ENCODE data around the gene NHP2. TPM values are rescaled to one million over a fixed set of nuclear protein-coding genes. Genes with fewer than 3 reads are reported as not detected.

The NHP2 gene
- total and polyA plus RNA-seq, 2 donors from 2014 or later, result 98.6 to 129 TPM

GRCh38 chr5:178194026-178194425 lies 40.3 kb upstream of the NHP2 start:
- no peaks in the 10 kb centered on the region for H3K27me3 ChIP-seq (ENCODE audit: control insufficient read depth, insufficient read depth, low read length)
- H3K4me1 ChIP-seq (ENCODE audit: control insufficient read depth in 2 of 3, insufficient read depth in 2 of 3, low read depth in 1 of 3, low read length in 3 of 3), result no peaks in the 10 kb centered on the region
- no peaks in the 10 kb centered on the region for H3K9me3 ChIP-seq (ENCODE audit: control insufficient read depth in 2 of 3, insufficient read depth in 1 of 3, low read length in 3 of 3)
- intact Hi-C loops (cut with DNase I), result no loop called here
- no peak for TF ChIP-seq CTCF (IDR thresholded peaks at IDR 0.05; ENCODE audit: borderline replicate concordance, extremely low read depth, insufficient read depth)
- H3K27ac ChIP-seq (ENCODE audit: low read depth in 2 of 2, low read length in 2 of 2), result no peak overlapping the region
- no peak overlapping the region for H3K9ac ChIP-seq (ENCODE audit: low read length in 3 of 3)
- DNase-seq, result no peak
- no peak overlapping the region for H3K4me3 ChIP-seq (ENCODE audit: low read length in 3 of 3)
- no peak for FAIRE-seq
- H3K36me3 ChIP-seq (ENCODE audit: control insufficient read depth in 2 of 3, insufficient read depth in 3 of 3, low read length in 3 of 3), result no peaks in the 10 kb centered on the region

GRCh38 chr5:178193251-178193809 lies 39.6 kb upstream of the NHP2 start:
- DNase-seq (no peak), FAIRE-seq (no peak)
- no peak overlapping the region for H3K27ac ChIP-seq (ENCODE audit: low read depth in 2 of 2, low read length in 2 of 2)
- H3K9ac ChIP-seq (ENCODE audit: low read length in 3 of 3), result no peak overlapping the region
- no peak overlapping the region for H3K4me3 ChIP-seq (ENCODE audit: low read length in 3 of 3)
- no peaks in the 10 kb centered on the region for H3K9me3 ChIP-seq (ENCODE audit: control insufficient read depth in 2 of 3, insufficient read depth in 1 of 3, low read length in 3 of 3)
- no peaks in the 10 kb centered on the region for H3K27me3 ChIP-seq (ENCODE audit: control insufficient read depth, insufficient read depth, low read length)
- no peaks in the 10 kb centered on the region for H3K4me1 ChIP-seq (ENCODE audit: control insufficient read depth in 2 of 3, insufficient read depth in 2 of 3, low read depth in 1 of 3, low read length in 3 of 3)
- intact Hi-C loops (cut with DNase I), result no loop called here
- no peak for TF ChIP-seq CTCF (IDR thresholded peaks at IDR 0.05; ENCODE audit: borderline replicate concordance, extremely low read depth, insufficient read depth)
- no peaks in the 10 kb centered on the region for H3K36me3 ChIP-seq (ENCODE audit: control insufficient read depth in 2 of 3, insufficient read depth in 3 of 3, low read length in 3 of 3)

GRCh38 chr5:178192787-178193186 lies 39.1 kb upstream of the NHP2 start:
- Histone ChIP-seq H3K4me1 (ENCODE audit: control insufficient read depth in 2 of 3, insufficient read depth in 2 of 3, low read depth in 1 of 3, low read length in 3 of 3) (no peaks in the 10 kb centered on the region), H3K4me3 (ENCODE audit: low read length in 3 of 3) (no peak overlapping the region), H3K27me3 (ENCODE audit: control insufficient read depth, insufficient read depth, low read length) (no peaks in the 10 kb centered on the region), H3K9ac (ENCODE audit: low read length in 3 of 3) (no peak overlapping the region), H3K9me3 (ENCODE audit: control insufficient read depth in 2 of 3, insufficient read depth in 1 of 3, low read length in 3 of 3) (no peaks in the 10 kb centered on the region), H3K36me3 (ENCODE audit: control insufficient read depth in 2 of 3, insufficient read depth in 3 of 3, low read length in 3 of 3) (no peaks in the 10 kb centered on the region), H3K27ac (ENCODE audit: low read depth in 2 of 2, low read length in 2 of 2) (no peak overlapping the region)
- FAIRE-seq (no peak), DNase-seq (no peak)
- intact Hi-C loops (cut with DNase I), result no loop called here
- TF ChIP-seq CTCF (IDR thresholded peaks at IDR 0.05; ENCODE audit: borderline replicate concordance, extremely low read depth, insufficient read depth), result no peak

GRCh38 chr5:178192244-178192643 lies 38.6 kb upstream of the NHP2 start:
- FAIRE-seq (no peak), DNase-seq (no peak)
- Histone ChIP-seq H3K4me3 (ENCODE audit: low read length in 3 of 3) (no peak overlapping the region), H3K27ac (ENCODE audit: low read depth in 2 of 2, low read length in 2 of 2) (no peak overlapping the region), H3K9ac (ENCODE audit: low read length in 3 of 3) (no peak overlapping the region), H3K9me3 (ENCODE audit: control insufficient read depth in 2 of 3, insufficient read depth in 1 of 3, low read length in 3 of 3) (no peaks in the 10 kb centered on the region), H3K4me1 (ENCODE audit: control insufficient read depth in 2 of 3, insufficient read depth in 2 of 3, low read depth in 1 of 3, low read length in 3 of 3) (no peaks in the 10 kb centered on the region), H3K27me3 (ENCODE audit: control insufficient read depth, insufficient read depth, low read length) (no peaks in the 10 kb centered on the region), H3K36me3 (ENCODE audit: control insufficient read depth in 2 of 3, insufficient read depth in 3 of 3, low read length in 3 of 3) (no peaks in the 10 kb centered on the region)
- intact Hi-C loops (cut with DNase I), result no loop called here
- no peak for TF ChIP-seq CTCF (IDR thresholded peaks at IDR 0.05; ENCODE audit: borderline replicate concordance, extremely low read depth, insufficient read depth)

Measured in kidney (tissue), 14 donors.